Measurements from ENCODE around the gene ZBTB9. TPM values are rescaled to one million over a fixed set of nuclear protein-coding genes. Genes with fewer than 3 reads are reported as not detected.

ZBTB9 gene
- total RNA-seq, 1 experiment from 2014 or later = 16.9 TPM

- POLR2A ChIA-PET (ENCODE audit: low non-redundant PET) = no interaction called here
- TF ChIP-seq EZH2 (IDR thresholded peaks at IDR 0.05; ENCODE audit: borderline replicate concordance, low read depth, low read length, poor library complexity, severe bottlenecking) (no peak), CTCF (conservative IDR thresholded peaks at IDR 0.05; ENCODE audit: low read depth, low read length) (no peak)
- no peak overlapping the region for H3K4me3 ChIP-seq (ENCODE audit: low read depth, low read length, poor library complexity, severe bottlenecking)
- H3K27ac ChIP-seq (ENCODE audit: low read depth, low read length, poor library complexity, severe bottlenecking) = no peak overlapping the region
- H3K36me3 ChIP-seq (ENCODE audit: insufficient read depth, low read length, poor library complexity, severe bottlenecking) = no peaks in the 10 kb centered on the region
- H3K4me1 ChIP-seq (ENCODE audit: insufficient read depth, low read length, poor library complexity, severe bottlenecking) = no peaks in the 10 kb centered on the region
- no peak for DNase-seq (ENCODE audit: low spot score)
- CTCF ChIA-PET = interaction anchor here (0.6 kb wide), 1 partner anchor 60 kb away, joined by 3 read pairs; no protein-coding TSS in a partner anchor
- intact Hi-C loops (cut with micrococcal nuclease; ENCODE audit: unreplicated experiment) = no loop called here
- H3K9me3 ChIP-seq (ENCODE audit: low read depth, low read length, poor library complexity, severe bottlenecking) = no peaks in the 10 kb centered on the region
- no TSS peak for BruUV-seq (replicated peaks)
- H3K27me3 ChIP-seq (replicated peaks; ENCODE audit: insufficient read depth, low read depth, low read length, poor library complexity) = no peaks in the 10 kb centered on the region
These were observed 12.7 kb downstream of the ZBTB9 start for GRCh38 chr6:33467091-33467490.

GRCh38 chr6:33469661-33470060 is 15.3 kb downstream of the ZBTB9 start:
- Histone ChIP-seq H3K27me3 (replicated peaks; ENCODE audit: insufficient read depth, low read depth, low read length, poor library complexity) (no peaks in the 10 kb centered on the region), H3K36me3 (ENCODE audit: insufficient read depth, low read length, poor library complexity, severe bottlenecking) (no peaks in the 10 kb centered on the region), H3K9me3 (ENCODE audit: low read depth, low read length, poor library complexity, severe bottlenecking) (no peaks in the 10 kb centered on the region), H3K4me1 (ENCODE audit: insufficient read depth, low read length, poor library complexity, severe bottlenecking) (no peaks in the 10 kb centered on the region), H3K4me3 (ENCODE audit: low read depth, low read length, poor library complexity, severe bottlenecking) (no peak overlapping the region), H3K27ac (ENCODE audit: low read depth, low read length, poor library complexity, severe bottlenecking) (no peak overlapping the region)
- intact Hi-C loops (cut with micrococcal nuclease; ENCODE audit: unreplicated experiment) = no loop called here
- DNase-seq (ENCODE audit: low spot score) = no peak
- POLR2A ChIA-PET (ENCODE audit: low non-redundant PET) = no interaction called here
- no peak for TF ChIP-seq EZH2 (IDR thresholded peaks at IDR 0.05; ENCODE audit: borderline replicate concordance, low read depth, low read length, poor library complexity, severe bottlenecking)
- TF ChIP-seq CTCF (conservative IDR thresholded peaks at IDR 0.05; ENCODE audit: low read depth, low read length) = no peak
- no TSS peak for BruUV-seq (replicated peaks)
- CTCF ChIA-PET = no interaction called here

GRCh38 chr6:33477864-33478263 is 23.5 kb downstream of the ZBTB9 start:
- POLR2A ChIA-PET (ENCODE audit: low non-redundant PET) = no interaction called here
- CTCF ChIA-PET = no interaction called here

More at GRCh38 chr6:33477864-33478263, 23.5 kb downstream of the ZBTB9 start:
- Histone ChIP-seq H3K9me3 (ENCODE audit: low read depth, low read length, poor library complexity, severe bottlenecking) (no peaks in the 10 kb centered on the region), H3K4me1 (ENCODE audit: insufficient read depth, low read length, poor library complexity, severe bottlenecking) (no peaks in the 10 kb centered on the region), H3K27ac (ENCODE audit: low read depth, low read length, poor library complexity, severe bottlenecking) (no peak overlapping the region), H3K27me3 (replicated peaks; ENCODE audit: insufficient read depth, low read depth, low read length, poor library complexity) (peaks cover 3% of the 10 kb centered on the region), H3K36me3 (ENCODE audit: insufficient read depth, low read length, poor library complexity, severe bottlenecking) (no peaks in the 10 kb centered on the region), H3K4me3 (ENCODE audit: low read depth, low read length, poor library complexity, severe bottlenecking) (no peak overlapping the region)
- BruUV-seq (replicated peaks) = no TSS peak
- intact Hi-C loops (cut with micrococcal nuclease; ENCODE audit: unreplicated experiment) = no loop called here
- DNase-seq (ENCODE audit: low spot score) = no peak
- TF ChIP-seq CTCF (conservative IDR thresholded peaks at IDR 0.05; ENCODE audit: low read depth, low read length) = no peak
- no peak for TF ChIP-seq EZH2 (IDR thresholded peaks at IDR 0.05; ENCODE audit: borderline replicate concordance, low read depth, low read length, poor library complexity, severe bottlenecking)
